DMS79 treated with DMSO at 0.1 percent for 48 hours (cell line): ENCODE results near the gene USP1.

Experiments
- DNase-seq: peaks from one replicate; lab custom pipeline; 2025; lab: John Stamatoyannopoulos, UW

Gene USP1

DNA sequence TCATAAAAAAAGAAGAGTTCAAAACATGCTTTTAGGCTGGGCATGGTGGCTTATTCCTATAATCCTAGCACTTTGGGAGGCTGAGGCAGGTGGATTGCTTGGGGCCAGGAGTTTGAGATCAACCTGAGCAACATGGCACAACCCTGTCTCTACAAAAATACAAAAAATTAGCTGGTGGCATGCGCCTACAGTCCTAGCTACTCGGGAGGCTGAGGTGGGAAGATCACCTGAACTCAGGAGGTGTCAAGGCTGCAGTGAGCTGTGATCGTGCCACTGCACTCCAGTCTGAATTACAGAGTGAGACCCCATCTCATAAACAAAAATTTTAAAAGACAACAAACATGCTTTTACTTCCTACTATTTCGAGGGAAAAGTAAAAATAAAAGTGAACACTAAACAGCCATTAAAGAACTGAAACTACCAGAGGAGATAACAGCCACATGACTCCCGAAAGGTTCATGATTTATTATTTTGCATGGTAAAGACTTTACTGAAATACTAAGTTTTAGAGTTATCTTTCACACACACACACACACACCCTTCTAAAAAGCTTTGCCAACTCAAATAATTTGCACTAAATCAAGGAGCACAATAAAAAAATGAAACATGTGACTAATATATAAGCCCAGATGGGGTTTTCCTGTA is 48.1 kb downstream of the USP1 start:
- DNase-seq, result no peak

DNA sequence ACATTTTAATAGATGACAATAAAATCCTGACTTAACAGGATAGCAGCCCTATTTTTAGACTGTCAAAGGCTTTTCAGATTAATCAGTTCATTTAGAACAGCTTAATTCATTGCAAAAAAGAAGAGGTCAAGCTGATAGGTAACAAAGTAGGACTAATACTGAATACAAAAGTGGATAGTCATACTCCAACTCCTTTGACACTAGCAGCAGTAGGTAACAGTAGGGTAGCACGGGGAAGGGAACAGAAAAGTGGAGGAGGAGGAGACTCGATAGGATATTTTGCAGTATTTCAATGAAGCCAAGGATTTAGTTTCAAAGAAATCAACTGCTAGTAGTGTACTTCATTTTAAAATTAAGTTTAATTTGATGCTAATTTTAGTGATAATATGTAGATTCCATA is 51.1 kb downstream of the USP1 start:
- no peak for DNase-seq

DNA sequence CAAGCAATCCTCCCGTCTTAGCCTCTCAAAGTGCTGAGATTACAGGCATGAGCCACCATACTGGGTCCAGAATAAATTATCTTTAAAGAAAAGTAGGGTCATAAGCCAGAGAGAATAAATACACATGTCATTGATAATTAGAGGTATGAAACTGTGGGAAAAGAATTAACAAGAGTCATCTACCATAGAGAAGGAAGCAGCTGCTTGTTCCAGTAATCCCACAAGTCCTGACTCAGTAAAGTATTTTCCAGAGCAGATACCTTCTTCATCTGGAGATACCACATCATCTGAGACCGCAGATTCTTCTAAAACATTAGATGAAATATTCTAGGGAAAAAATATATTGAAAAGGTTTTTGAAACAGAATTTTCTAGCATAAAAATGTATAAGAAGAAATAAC is 55.7 kb downstream of the USP1 start:
- no peak for DNase-seq

DNA sequence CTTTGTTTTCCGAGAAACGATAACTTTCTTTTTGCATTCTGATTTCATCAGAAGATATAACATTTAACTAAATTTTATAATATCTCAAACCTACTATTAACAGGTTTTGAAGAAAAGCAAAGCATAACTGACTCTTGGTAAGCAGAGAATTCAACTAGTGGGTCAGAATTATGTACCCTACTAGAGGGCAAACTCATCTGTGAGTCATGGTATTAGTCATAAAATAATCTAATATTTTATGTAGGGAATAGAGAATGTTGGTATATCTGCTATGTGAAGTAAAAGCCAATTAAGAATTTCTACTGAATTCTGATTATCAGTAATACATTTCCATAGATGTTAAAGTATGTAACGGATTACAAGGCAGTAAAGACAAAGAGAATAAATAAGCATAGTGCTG is 56.8 kb downstream of the USP1 start:
- no peak for DNase-seq

DNA sequence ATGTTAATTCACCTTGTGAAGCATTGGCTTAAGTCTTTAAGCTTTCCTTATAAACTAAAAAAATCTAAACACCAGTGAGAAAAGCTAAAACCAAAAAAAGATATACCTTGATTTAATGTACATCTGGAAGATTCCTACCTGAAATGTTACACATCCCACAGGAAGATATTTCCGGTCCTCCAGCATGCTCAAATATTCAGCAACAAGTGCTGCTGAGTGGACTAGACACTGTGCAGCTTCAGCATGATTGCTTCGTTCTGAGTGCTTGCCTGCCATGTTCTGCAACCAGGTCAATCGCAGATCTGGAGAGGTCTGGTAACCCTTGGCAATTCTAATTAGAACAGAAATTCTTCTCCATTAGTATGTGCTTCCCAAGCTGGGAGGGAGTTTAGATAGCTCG is 57.3 kb downstream of the USP1 start:
- no peak for DNase-seq

DNA sequence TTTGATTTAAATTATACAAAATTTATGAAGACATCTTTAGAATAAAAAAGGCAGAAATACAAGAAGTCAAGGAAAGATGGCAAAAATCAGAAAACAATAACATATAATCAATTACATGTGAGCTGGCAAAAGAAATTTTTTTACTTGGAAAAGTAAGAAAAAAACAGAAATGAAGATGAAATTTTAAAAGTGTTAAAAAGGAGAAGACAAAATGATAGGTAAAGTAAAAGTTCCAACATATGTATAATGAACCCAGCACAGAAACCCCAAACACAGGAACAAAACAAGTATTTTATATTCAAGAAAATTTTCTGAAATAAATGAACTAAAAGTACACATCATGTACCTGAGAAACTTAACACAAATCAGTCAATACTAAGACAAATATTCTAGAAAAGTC is 63.4 kb downstream of the USP1 start:
- DNase-seq, result no peak
